SHP77 (cell line): Measurements from ENCODE around the gene IL2RG.

Source experiments
- DNase-seq, 2 experiments: peaks; one replicate each; lab custom pipeline; 2025; lab: John Stamatoyannopoulos, UW

IL2RG gene

DNA sequence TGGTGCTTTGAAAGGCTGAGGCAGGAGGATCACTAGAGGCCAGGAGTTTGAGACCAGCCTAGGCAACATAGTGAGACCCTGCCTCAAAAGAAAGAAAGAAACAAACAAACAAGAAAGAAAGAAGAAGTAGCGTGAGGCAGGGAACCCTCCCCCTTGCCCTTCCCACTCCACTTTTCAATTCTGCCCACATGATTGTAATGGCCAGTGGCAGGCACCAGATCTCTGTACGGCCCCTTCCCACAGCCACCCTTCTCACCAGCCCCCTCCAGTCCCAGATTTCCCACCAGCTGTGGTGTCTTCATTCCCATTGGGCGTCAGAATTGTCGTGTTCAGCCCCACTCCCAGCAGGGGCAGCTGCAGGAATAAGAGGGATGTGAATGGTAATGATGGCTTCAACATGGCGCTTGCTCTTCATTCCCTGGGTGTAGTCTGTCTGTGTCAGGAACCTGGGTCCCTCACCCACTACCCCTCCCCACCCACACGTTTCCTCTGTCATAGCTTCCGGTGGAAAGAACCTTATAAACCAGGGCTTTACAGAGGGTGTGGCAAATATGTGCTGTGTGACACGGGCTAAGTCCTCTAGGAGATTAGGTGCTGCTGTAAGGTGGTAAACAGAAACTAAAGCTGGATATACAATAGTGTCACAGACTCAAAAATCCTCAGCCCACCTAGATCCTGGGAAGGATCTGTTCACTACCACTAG is at the start of gene IL2RG:
Gene IL2RG (minus strand): TSS at position 437 of the 703 bp plus-strand sequence. CDS start 38 bp downstream, at position 399.
- DNase-seq = no peak

DNA sequence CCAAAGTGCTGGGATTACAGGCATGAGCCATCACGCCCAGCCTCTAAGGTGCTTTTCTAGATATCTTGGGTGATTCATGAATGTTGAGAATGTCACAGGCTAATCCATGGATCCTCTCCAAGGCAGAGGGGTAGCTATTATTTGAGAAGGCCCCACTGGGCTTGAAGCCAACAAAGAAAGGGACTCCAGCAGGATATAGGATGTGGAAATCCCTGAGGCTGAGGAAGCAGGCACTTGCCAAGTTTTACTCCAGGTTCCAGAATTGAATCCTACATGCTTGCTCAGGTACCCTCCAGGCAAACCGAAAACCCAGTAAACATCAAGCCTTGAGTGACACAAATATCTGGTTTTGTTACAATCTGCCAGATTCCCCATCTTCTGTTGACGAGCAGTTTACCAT is 49.1 kb upstream of the IL2RG start:
- DNase-seq = no peak

DNA sequence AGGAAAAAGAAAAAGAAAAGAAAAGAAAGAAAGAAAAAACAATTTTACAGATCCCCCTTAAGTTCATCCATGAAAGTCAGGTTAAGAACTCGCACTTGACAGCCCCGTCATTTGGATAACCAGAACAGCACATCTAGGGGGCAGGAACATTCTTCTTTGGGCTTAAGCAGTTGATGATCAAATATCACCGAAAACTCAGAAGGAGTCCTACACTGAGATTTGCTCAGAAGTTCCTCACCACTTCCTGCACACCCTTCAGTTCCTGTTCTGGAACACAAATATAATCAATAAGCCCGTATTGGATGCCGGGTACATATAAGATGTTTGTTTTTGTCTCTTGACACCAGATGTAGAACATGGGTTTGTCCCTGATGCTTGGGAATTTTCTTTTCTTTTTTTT is 48.0 kb upstream of the IL2RG start:
- DNase-seq = no peak

DNA sequence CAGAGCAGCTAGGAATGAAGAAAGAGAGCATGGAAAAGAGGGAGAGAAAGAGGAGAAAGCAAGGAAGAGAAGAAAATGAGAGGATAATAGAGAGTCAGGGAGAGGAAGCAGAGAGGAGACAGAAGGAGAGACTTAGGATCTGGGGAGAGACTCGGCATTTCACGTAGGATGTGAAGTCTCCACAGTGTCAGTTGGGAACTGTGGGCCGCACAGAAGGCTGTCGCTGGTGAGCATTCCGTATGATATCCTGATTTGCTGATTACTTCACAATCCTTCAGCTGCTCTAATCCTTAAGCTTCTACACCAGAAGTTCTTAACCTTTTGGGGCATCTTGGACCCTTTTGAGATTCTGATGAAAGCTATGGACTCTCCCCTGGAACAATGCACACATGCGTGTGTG is 47.2 kb upstream of the IL2RG start:
- no peak for DNase-seq

DNA sequence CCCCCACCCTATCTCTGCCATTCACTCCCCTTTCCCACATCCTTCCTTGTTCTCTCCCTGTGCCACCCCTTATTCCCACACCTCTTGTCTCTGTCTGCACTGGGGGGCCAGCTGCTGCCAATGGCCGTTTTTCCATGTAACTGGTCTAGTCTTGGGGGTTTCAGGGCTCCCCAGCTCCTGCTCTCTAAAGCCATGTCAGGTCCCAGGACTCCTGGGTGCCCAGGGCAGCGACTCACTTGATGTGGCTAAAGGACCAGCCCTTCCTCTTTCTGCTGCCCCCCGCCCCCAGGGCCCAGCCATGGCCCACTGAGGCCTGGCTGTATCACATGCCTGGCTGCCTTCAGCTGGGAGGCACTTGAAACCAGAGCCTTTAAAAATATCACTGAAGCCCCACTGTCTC is 43.3 kb upstream of the IL2RG start:
- DNase-seq = no peak

DNA sequence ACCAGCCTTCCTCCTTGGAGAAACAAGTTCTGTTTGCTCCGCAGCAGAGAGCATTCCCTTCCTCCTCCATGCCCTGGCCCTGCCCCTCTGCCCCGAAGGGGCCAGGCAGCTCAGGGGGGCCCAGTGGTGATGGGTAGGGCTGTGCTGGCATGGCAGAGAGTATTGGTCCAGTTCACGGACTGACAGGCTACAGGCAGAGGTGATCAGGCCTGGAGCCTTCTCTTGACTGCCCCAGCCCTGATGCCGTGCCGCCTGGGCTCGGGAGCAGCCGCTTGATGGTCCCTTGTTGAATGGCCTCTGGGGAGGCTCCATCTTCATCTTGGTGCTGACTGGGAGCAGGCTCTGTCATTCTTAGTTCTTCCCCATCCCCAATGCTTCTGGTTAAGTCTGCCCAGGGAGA is 42.8 kb upstream of the IL2RG start:
- DNase-seq = no peak

DNA sequence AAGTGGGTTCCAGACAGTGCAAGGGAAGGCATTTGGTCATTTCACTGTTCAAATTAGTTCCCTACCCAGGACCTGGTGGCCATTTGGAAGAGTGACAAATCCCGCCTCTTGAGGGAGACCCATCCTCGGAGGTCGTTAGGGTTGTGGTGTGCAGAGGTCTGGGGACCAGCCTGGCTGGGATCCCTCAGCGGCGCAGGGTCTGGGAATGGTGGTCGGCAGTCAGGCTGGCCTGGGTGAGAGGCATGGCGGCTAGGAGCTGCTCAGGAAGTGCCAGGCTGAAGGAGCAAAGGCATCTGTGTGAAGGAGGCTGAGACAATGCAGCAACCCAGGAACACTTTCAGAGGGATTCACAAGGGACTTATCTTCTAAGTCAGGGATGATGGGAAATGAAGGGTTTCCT is 40.0 kb upstream of the IL2RG start:
- no peak for DNase-seq

DNA sequence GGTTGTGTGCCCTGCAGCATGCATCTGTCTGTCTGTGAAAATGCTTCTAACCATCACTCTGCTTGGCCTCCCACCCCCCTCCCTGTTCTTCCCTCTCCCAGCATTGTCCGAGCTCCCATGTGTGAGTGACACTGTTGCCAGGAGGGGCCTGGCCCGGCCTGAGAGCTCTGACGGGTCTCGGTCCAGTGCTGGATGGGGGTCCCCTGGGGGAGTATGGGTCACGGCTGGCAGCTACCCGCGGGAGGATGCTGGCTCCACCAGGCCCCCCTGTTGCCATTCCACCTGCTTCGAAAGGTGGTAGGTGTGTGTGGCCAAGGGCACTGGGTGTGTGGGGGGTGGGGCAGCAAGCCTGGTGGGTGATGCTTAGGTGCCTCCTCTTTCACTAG is 36.9 kb upstream of the IL2RG start:
- DNase-seq = no peak

DNA sequence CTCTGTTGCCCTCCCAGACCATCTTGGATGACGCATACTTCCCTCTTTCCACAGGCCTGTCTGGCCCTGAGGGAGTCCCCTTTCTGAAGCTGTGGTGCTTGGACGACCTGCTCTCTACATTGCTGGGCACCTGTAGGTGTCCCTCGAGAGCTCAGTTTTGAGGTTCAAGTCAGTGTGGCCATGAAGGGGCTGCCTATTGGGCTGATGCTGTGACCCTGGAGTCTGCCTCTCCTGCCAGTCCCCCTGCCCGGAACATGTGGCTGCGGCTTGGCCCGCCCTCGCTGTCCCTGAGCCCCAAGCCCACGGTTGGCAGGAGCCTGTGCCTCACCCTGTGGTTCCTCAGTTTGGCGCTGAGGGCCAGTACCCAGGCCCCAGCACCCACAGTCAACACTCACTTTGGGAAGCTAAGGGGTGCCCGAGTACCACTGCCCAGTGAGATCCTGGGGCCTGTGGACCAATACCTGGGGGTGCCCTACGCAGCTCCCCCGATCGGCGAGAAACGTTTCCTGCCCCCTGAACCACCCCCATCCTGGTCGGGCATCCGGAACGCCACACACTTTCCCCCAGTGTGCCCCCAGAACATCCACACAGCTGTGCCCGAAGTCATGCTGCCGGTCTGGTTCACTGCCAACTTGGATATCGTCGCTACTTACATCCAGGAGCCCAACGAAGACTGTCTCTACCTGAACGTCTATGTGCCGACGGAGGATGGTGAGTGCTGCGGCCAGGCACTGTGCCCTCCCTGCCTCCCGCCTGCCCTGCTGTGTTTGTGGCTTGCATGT is 36.3 kb upstream of the IL2RG start:
- DNase-seq = no peak

DNA sequence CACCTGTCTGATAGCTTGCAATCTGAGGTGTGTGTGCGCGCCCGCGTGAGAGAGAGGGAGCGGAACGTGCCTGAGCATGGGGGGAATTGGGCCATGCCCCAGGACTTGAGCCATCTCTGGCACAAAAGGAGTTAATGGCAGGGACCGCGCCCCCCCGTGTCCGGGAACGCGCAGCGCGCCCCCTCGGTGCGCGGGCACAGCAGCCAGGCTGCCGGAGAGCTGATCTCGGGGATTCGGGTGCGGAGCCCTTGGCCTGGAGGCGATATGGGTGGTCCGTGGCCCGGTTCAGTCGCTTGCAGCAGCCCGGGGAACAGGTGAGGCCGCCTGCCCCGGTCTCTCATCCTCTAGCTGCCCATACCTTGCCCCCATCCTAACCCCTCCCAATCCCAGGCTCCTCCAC is 33.3 kb upstream of the IL2RG start, which contains the start of gene NLGN3:
Gene NLGN3 (plus strand): TSS at position 191 of the 400 bp plus-strand sequence. CDS start 2,909 bp downstream, outside the sequence.
- DNase-seq = no peak

DNA sequence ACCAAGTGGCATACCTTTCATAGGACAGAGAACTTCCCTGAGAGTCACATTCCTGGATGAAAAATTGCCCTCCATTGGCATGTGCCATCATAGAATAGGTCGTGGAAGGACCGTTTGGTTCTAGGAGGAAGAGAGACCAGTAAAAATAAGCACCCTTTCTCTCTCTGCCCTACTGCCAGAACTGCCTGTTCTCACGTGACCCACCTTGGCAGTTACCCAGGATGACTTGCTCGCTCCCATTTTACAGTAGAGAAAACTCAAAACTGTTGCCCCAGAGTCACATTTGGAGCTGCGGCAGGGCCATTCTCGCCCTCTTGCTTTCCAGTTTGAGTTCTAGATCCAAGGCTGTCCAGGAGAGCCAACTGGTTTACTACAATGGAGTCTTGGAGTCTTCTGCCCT is 32.1 kb upstream of the IL2RG start:
- DNase-seq = no peak

DNA sequence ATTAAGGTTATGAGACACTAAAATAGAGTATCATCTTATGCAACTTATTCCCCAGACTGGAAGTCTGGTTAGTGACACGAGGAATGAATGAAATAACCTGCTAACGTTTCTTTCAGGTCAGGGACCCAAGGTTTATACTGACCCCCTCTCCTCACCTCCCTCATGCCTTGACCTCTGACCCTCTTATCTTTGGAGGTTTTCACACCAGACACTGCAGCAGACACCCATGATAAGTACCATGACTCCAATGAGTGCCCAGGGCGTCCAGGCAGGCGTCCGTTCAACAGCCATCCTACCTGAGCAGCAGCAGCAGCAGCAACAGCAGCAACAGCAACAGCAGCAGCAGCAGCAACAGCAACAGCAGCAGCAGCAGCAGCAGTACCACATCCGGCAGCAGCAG is 29.1 kb upstream of the IL2RG start:
- DNase-seq = no peak

DNA sequence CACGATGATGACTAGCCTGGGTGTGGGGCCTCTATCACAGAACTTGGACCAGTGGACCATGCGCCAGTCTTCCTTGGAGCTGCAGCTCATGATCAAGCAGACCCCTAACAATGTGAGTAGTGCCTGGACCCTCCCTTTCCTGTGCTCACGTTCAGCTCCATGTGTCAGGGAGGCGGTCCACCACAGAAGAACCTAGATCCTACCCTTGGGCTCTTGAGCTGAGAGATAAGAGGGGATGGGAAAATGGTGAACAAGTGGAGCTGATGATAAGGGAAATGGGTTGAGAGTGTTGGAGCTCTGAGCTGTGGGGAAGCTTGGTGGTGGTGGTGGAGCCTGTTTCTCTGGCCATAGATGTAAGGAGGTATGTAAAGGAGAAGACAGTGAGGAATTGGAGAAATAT is 20.1 kb upstream of the IL2RG start:
- no peak for DNase-seq

DNA sequence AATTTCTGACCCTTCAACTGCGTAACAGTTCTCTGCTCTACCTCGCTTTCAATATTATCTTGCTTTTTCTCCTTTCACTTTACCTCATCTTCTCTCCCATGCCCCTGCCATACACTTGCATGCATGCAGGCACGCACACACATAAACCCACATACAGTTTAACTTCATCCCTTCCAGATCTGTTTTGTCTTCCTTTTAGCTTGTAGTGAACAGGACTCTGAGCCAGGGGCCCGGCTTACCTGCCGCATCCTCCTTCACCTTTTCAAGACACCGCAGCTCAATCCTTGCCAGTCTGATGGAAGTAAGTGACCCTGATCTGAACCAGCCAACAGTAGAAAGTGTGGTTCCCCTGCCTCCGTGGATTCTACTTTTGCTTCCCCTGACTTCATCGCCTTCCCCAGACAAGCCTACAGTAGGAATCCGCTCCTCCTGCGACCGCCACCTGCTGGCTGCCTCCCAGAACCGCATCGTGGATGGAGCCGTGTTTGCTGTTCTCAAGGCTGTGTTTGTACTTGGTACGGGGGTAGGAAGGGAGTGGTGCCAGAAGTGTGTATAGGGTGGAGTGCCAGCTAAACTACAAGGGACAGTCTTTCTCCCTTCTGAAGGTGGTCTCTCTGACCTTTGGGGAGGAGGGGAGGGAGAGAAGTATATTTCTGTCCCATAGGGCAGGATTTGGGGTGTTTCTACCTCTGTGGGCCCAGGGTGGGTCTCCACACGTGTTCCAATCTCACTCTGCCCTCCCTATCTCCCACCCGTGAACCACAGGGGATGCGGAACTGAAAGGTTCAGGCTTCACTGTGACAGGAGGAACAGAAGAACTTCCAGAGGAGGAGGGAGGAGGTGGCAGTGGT is 17.8 kb upstream of the IL2RG start:
- DNase-seq = peak in 1 of 2 experiments; percentile 3

DNA sequence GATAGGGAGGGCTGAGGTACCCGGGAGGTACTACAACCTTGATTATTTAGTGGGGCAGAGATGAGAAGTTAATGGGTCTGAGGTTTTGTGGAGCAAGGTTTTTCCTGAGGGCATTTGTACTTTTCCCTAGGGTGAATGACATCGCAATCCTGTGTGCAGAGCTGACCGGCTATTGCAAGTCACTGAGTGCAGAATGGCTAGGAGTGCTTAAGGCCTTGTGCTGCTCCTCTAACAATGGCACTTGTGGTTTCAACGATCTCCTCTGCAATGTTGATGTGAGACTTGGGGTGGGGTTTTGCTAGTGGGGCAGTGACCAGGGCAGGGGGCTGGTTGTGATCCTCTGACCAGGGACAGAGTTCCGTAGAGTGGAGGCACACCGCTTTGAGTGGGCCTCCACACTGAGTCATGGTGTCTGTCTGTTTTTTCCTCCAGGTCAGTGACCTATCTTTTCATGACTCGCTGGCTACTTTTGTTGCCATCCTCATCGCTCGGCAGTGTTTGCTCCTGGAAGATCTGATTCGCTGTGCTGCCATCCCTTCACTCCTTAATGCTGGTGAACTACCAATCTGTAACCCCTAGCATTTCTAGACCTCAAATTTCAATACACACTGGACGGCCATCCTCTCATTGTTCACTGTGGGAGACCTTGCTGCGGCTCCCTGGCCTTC is 16.9 kb upstream of the IL2RG start:
- no peak for DNase-seq

DNA sequence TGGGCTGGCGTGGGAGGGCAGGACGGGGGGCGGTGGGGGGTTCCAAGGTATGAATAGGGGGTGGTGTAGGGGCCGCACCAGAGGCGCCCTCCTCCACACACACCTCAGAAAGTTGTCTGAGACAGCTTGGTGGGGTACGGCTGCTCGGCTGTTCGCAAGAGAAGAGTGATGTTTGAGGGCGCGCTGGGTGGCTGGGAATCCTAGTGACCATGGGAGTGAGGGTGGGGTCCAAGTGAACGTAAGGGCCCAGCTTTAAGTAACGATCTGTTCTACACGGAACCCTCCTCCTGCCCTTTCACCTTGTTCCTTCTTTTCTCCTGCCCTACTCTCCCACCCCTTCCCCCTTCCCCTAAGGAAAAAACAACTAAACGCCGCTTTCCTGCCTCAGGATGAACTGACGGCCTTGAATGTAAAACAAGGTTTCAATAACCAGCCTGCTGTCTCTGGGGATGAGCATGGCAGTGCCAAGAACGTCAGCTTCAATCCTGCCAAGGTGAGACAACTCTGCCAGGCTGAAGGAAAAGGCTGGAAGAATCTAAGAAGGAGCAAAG is 7.7 kb upstream of the IL2RG start:
- no peak for DNase-seq

DNA sequence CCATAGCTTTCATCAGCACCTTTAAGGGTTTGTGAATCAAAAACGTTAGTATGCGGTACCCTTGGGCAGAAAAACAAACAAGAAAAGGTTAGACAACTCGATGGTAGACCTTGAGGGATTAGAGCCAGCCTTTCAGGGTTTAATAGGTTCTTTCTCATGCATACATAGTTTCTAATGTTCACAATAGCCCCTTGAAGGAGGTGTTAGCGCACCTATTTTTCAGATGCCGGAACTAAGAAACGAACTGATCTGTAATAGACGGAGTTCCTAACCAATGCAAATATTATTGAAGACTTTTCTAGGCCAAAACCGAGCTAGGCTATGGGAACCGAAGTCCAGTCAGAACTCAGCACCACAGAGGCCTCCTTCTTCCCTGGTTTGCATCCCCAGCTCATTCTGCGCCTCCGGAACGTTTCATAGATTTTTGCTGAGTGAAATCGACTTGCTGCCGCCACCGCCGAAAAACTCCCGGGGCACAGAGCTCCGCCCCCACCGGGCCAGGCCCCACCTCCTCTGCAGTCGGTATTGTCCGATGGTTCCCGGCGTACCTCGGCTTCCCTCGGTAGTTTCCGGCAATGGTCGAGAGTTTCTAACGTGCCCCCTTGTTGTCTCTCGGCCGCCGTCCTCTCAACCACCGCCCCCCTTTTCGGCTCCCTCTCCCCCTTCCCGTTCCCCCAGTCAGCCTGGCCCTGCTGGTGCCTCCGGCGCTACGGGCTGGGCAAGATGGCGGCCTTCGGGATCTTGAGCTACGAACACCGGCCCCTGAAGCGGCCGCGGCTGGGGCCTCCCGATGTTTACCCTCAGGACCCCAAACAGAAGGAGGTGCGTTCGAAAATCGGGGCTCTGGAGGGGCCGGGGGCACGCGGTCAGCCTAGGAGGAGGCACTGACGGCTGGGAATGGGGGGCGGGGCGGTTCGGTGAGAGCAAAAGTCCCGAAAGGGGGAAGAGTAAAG is 6.9 kb upstream of the IL2RG start, which contains the start of gene MED12:
Gene MED12 (plus strand): TSS at position 565 of the 953 bp plus-strand sequence. CDS start 159 bp downstream, at position 724.
- peak; percentile 52 to 59 for DNase-seq

DNA sequence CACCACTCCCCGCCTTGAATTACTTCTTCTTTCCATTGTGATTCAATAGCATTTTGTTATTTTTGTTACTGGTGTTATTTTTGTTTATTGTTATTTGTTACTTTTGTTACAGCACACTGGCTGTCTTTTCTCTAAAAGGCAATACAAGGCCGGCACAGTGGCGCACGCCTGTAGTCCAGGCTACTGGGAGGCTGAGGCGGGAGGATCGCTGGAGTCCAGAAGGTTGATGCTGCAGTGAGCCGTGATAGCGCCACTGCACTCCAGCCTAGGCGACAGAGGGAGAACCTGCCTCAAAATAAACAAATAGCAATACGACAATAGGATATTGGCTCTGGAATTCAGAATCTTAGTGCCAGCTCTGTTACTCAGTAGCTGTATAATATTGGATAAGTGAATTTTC is 6.0 kb upstream of the IL2RG start:
- no peak for DNase-seq

DNA sequence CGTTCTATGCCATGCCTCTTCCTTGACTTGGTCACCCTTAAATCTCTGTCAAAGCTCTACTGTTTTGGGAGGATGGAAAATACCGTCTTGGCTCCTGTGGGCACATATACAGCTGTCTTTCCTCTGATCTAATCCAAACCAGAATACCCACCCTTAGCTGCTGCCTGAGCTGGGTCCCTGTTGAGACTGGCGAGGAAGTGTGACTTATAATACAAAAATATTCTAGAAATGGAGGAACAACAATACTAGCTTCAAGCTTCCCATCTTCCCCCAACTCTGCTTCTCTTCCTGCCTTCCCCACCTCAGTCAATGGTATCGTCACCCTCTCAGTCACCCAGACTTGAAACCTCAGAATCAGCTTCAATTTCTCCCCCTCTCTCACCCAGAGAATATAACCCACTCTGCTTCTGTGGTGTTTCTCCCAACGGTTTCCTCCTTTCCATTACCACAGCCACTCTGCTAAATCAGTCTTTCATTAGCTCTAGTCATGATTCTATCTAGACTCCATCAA is 599 bp upstream of the IL2RG start:
- DNase-seq = no peak

DNA sequence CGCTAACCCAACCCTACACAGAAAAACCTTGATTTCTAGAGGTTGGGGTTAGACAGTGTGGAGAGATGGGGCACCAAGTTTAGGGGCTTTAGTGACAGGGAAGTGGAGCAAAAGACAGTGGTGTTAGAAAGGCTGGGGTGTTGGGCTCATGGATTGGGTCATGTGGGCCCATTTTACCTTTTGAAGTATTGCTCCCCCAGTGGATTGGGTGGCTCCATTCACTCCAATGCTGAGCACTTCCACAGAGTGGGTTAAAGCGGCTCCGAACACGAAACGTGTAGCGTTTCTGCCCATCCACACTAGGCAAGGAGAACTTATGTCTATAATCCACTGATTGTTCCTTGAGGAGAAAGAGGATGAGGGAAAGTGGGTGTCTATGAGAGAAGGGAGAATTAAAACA is 2.3 kb downstream of the IL2RG start:
- no peak for DNase-seq
